ENCODE results near the gene FAM193A.

FAM193A gene

GRCh38 chr4:2619459-2619858 is 83.0 kb downstream of the FAM193A start:
- Histone ChIP-seq H3K27ac (replicated peaks) (no peak overlapping the region), H3K27me3 (ENCODE audit: insufficient read depth, poor library complexity, severe bottlenecking) (no peaks in the 10 kb centered on the region), H3K4me3 (replicated peaks; ENCODE audit: insufficient read depth, low read length) (no peak overlapping the region)
- no peak for DNase-seq (ENCODE audit: low read depth in 1 of 2, low spot score in 1 of 2)
- TF ChIP-seq GABPA (IDR thresholded peaks at IDR 0.05; ENCODE audit: low read depth) (no peak), POLR2AphosphoS5 (IDR thresholded peaks at IDR 0.05; ENCODE audit: low read depth) (no peak), SPI1 (IDR thresholded peaks at IDR 0.05; ENCODE audit: borderline replicate concordance, low read depth) (no peak), REST (IDR thresholded peaks at IDR 0.05; ENCODE audit: insufficient replicate concordance, low read depth) (no peak)
- TF ChIP-seq, protein P1, sequence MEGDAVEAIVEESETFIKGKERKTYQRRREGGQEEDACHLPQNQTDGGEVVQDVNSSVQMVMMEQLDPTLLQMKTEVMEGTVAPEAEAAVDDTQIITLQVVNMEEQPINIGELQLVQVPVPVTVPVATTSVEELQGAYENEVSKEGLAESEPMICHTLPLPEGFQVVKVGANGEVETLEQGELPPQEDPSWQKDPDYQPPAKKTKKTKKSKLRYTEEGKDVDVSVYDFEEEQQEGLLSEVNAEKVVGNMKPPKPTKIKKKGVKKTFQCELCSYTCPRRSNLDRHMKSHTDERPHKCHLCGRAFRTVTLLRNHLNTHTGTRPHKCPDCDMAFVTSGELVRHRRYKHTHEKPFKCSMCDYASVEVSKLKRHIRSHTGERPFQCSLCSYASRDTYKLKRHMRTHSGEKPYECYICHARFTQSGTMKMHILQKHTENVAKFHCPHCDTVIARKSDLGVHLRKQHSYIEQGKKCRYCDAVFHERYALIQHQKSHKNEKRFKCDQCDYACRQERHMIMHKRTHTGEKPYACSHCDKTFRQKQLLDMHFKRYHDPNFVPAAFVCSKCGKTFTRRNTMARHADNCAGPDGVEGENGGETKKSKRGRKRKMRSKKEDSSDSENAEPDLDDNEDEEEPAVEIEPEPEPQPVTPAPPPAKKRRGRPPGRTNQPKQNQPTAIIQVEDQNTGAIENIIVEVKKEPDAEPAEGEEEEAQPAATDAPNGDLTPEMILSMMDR (IDR thresholded peaks at IDR 0.05; ENCODE audit: insufficient read depth, low read length) = no peak

DNA sequence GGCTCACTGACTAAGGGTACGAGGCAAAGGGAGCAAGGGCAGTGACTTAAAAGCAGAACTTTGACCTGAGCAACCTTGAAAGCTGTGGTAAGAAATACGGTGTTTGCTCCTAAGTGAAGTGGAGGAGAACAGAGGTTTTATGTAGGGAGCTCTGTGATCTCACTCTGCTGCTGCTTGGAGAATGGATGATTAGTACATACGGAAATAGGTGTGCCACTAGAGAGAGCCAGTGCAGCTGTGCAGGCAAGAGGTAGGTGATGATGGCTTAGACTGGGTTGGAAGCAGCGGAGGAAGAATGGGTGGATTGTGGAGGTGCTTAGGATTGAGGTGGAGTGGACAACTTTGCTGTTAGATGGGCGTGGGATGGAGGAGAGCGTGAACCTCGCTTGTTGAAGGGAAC is 85.0 kb downstream of the FAM193A start:
- DNase-seq (ENCODE audit: low read depth in 1 of 2, low spot score in 1 of 2) = no peak
- TF ChIP-seq GABPA (IDR thresholded peaks at IDR 0.05; ENCODE audit: low read depth) = no peak
- TF ChIP-seq SPI1 (IDR thresholded peaks at IDR 0.05; ENCODE audit: borderline replicate concordance, low read depth) = no peak
- H3K4me3 ChIP-seq (replicated peaks; ENCODE audit: insufficient read depth, low read length) = no peak overlapping the region
- H3K27me3 ChIP-seq (ENCODE audit: insufficient read depth, poor library complexity, severe bottlenecking) = no peaks in the 10 kb centered on the region
- no peak overlapping the region for H3K27ac ChIP-seq (replicated peaks)

- no peak for DNase-seq (ENCODE audit: low read depth in 1 of 2, low spot score in 1 of 2)
- no peak overlapping the region for H3K27ac ChIP-seq (replicated peaks)
- H3K27me3 ChIP-seq (ENCODE audit: insufficient read depth, poor library complexity, severe bottlenecking) = no peaks in the 10 kb centered on the region
- no peak for TF ChIP-seq POLR2AphosphoS5 (IDR thresholded peaks at IDR 0.05; ENCODE audit: low read depth)
- TF ChIP-seq REST (IDR thresholded peaks at IDR 0.05; ENCODE audit: insufficient replicate concordance, low read depth) = no peak
- TF ChIP-seq SPI1 (IDR thresholded peaks at IDR 0.05; ENCODE audit: borderline replicate concordance, low read depth) = no peak
- no peak for TF ChIP-seq GABPA (IDR thresholded peaks at IDR 0.05; ENCODE audit: low read depth)
- TF ChIP-seq, protein P1 (IDR thresholded peaks at IDR 0.05; ENCODE audit: insufficient read depth, low read length) = no peak
- H3K4me3 ChIP-seq (replicated peaks; ENCODE audit: insufficient read depth, low read length) = no peak overlapping the region
Observed at GRCh38 chr4:2623442-2623841, 87.0 kb downstream of the FAM193A start.

GRCh38 chr4:2624782-2625530 is 88.5 kb downstream of the FAM193A start:
- TF ChIP-seq SPI1 (IDR thresholded peaks at IDR 0.05; ENCODE audit: borderline replicate concordance, low read depth) (no peak), REST (IDR thresholded peaks at IDR 0.05; ENCODE audit: insufficient replicate concordance, low read depth) (no peak), GABPA (IDR thresholded peaks at IDR 0.05; ENCODE audit: low read depth) (no peak), POLR2AphosphoS5 (IDR thresholded peaks at IDR 0.05; ENCODE audit: low read depth) (no peak)
- TF ChIP-seq, protein P1 (IDR thresholded peaks at IDR 0.05; ENCODE audit: insufficient read depth, low read length) = no peak
- no peak overlapping the region for H3K4me3 ChIP-seq (replicated peaks; ENCODE audit: insufficient read depth, low read length)
- no peak for DNase-seq (ENCODE audit: low read depth in 1 of 2, low spot score in 1 of 2)
- H3K27me3 ChIP-seq (ENCODE audit: insufficient read depth, poor library complexity, severe bottlenecking) = no peaks in the 10 kb centered on the region
- no peak overlapping the region for H3K27ac ChIP-seq (replicated peaks)
